ENCODE results near the gene KCND3. TPM values are rescaled to one million over a fixed set of nuclear protein-coding genes. Genes with fewer than 3 reads are reported as not detected.

Gene KCND3
- total RNA-seq, 1 experiment from 2014 or later, result 0.15 TPM

GRCh38 chr1:111737216-111738132, 252.0 kb downstream of the KCND3 start:
- TF ChIP-seq, protein P1, sequence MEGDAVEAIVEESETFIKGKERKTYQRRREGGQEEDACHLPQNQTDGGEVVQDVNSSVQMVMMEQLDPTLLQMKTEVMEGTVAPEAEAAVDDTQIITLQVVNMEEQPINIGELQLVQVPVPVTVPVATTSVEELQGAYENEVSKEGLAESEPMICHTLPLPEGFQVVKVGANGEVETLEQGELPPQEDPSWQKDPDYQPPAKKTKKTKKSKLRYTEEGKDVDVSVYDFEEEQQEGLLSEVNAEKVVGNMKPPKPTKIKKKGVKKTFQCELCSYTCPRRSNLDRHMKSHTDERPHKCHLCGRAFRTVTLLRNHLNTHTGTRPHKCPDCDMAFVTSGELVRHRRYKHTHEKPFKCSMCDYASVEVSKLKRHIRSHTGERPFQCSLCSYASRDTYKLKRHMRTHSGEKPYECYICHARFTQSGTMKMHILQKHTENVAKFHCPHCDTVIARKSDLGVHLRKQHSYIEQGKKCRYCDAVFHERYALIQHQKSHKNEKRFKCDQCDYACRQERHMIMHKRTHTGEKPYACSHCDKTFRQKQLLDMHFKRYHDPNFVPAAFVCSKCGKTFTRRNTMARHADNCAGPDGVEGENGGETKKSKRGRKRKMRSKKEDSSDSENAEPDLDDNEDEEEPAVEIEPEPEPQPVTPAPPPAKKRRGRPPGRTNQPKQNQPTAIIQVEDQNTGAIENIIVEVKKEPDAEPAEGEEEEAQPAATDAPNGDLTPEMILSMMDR (conservative IDR thresholded peaks at IDR 0.05), result no peak
- Histone ChIP-seq H3K23ac (ENCODE audit: insufficient read length, low read depth, low read length) (no peak overlapping the region), H3K27me3 (ENCODE audit: insufficient read depth, low read length) (no peaks in the 10 kb centered on the region), H3K56ac (ENCODE audit: insufficient read length, low read depth, low read length) (no peak overlapping the region), H2BK120ac (ENCODE audit: low read depth, low read length, poor library complexity, severe bottlenecking) (no peak overlapping the region), H3K4me1 (ENCODE audit: insufficient read depth, low read length) (peaks cover 25% of the 10 kb centered on the region), H3K79me1 (ENCODE audit: insufficient read depth, low read depth, low read length, poor library complexity, severe bottlenecking) (no peaks in the 10 kb centered on the region), H3K14ac (ENCODE audit: insufficient read depth, low read length) (peak overlapping the region; percentile 25; the same call in 1 of the 2 replicates), H4K91ac (ENCODE audit: insufficient read length, low read depth, low read length) (no peak overlapping the region), H3K18ac (ENCODE audit: insufficient read length, low read depth, low read length) (no peak overlapping the region), H4K20me1 (ENCODE audit: control insufficient read depth, insufficient read depth, insufficient read length) (no peaks in the 10 kb centered on the region), H4K8ac (replicated peaks; ENCODE audit: insufficient read length, low read depth, low read length) (no peak overlapping the region), H2BK5ac (ENCODE audit: insufficient read length, low read length) (no peak overlapping the region), H2BK15ac (ENCODE audit: low read depth, low read length) (no peak overlapping the region), H2BK20ac (ENCODE audit: low read depth, low read length, poor library complexity, severe bottlenecking) (no peak overlapping the region), H3K23me2 (ENCODE audit: insufficient read length, low read depth, low read length, poor library complexity, severe bottlenecking) (peaks cover 19% of the 10 kb centered on the region), H2AK5ac (ENCODE audit: insufficient read length, low read length) (no peak overlapping the region), H3K79me2 (ENCODE audit: insufficient read depth, low read length) (no peaks in the 10 kb centered on the region; the same call in 1 of the 2 replicates), H2BK12ac (ENCODE audit: insufficient read length, low read depth, low read length) (no peak overlapping the region), H3K4ac (ENCODE audit: low read depth, low read length) (no peak overlapping the region), H3K9me3 (ENCODE audit: control insufficient read depth, low read depth, low read length) (no peaks in the 10 kb centered on the region), H3K27ac (ENCODE audit: insufficient read length, low read depth, low read length) (no peak overlapping the region), H4K5ac (ENCODE audit: insufficient read length, low read depth, low read length) (no peak overlapping the region), H3K9ac (ENCODE audit: extremely low read depth, insufficient read length, low read length) (no peak overlapping the region), H2AFZ (ENCODE audit: low read length) (no peak overlapping the region), H3T11ph (ENCODE audit: low read length) (no peak overlapping the region), H3K4me2 (ENCODE audit: insufficient read depth, insufficient read length, low read length) (peak overlapping the region; percentile 81)
- Mint-ChIP-seq H3K27me3 (ENCODE audit: low read depth) (peaks cover 24% of the 10 kb centered on the region), H3K4me3 (peak overlapping the region; percentile 90 to 92), H3K4me1 (peaks cover 10 to 16% of the 10 kb centered on the region in 2 experiments), H3K36me3 (ENCODE audit: insufficient read depth in 1 of 3, low read depth in 3 of 3) (no peaks in the 10 kb centered on the region), H3K27ac (peak overlapping the region in 1 of 3 experiments; percentile 6; a peak in 3 of 7 replicates), H3K9me3 (no peaks in the 10 kb centered on the region; a peak in 1 of 5 replicates)
- WGBS (ENCODE audit: extremely low coverage, insufficient read length, low lambda C conversion rate), result no CpG with 5 or more reads among the region's 8 CpGs
- no peak for DNase-seq

All from H9 (cell line).